DMS79 (cell line): ENCODE results near the gene ADORA2A.

ENCODE experiments used
- DNase-seq: peaks from one replicate; lab custom pipeline; 2025; lab: John Stamatoyannopoulos, UW

ADORA2A gene

DNA sequence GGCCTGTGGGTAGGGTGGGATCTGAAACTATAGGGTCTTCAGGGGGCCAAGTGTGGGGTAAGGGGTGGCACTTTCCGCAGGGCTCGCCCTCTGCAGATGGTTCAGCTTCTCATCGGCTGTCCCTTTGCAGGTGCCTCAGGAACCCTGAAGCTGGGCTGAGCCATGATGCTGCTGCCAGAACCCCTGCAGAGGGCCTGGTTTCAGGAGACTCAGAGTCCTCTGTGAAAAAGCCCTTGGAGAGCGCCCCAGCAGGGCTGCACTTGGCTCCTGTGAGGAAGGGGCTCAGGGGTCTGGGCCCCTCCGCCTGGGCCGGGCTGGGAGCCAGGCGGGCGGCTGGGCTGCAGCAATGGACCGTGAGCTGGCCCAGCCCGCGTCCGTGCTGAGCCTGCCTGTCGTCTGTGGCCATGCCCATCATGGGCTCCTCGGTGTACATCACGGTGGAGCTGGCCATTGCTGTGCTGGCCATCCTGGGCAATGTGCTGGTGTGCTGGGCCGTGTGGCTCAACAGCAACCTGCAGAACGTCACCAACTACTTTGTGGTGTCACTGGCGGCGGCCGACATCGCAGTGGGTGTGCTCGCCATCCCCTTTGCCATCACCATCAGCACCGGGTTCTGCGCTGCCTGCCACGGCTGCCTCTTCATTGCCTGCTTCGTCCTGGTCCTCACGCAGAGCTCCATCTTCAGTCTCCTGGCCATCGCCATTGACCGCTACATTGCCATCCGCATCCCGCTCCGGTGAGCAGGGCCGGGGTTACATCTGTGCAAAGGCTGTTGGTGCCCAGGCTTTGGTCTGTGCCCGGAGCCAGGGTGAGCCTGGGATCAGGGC lies 5.8 kb downstream of the ADORA2A start:
- DNase-seq, result no peak

DNA sequence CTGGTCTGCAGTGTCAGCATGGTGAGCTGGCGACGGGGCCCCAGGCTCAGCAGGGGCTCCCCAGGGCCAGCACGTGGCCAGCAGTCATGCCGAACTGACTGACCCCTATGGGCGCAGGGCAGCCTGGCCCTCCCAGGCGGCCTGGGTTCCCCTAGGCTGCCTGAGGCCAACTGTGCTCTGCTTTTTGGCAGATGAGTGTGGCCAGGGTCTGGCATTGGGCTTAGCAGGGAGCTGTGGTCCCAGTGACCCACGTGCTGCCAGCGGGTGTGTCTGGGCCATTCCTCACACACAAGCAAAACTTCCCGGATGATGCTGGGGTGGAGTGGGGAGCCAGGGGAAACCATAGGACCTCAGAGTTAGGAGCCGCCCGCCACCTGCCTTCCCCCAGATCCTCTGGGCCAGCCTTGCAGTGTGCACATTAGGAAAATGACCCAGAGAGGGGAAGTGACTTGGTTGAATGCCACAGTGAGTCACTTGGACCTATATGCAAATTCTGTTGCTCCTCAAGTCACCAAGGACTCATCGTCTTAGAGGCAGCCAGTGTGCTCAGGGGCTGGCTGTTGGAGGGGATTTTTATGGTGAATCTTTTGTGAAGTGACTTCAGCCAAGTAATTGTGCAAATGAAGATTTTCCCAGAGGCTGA lies 6.5 kb downstream of the ADORA2A start:
- DNase-seq, result no peak

DNA sequence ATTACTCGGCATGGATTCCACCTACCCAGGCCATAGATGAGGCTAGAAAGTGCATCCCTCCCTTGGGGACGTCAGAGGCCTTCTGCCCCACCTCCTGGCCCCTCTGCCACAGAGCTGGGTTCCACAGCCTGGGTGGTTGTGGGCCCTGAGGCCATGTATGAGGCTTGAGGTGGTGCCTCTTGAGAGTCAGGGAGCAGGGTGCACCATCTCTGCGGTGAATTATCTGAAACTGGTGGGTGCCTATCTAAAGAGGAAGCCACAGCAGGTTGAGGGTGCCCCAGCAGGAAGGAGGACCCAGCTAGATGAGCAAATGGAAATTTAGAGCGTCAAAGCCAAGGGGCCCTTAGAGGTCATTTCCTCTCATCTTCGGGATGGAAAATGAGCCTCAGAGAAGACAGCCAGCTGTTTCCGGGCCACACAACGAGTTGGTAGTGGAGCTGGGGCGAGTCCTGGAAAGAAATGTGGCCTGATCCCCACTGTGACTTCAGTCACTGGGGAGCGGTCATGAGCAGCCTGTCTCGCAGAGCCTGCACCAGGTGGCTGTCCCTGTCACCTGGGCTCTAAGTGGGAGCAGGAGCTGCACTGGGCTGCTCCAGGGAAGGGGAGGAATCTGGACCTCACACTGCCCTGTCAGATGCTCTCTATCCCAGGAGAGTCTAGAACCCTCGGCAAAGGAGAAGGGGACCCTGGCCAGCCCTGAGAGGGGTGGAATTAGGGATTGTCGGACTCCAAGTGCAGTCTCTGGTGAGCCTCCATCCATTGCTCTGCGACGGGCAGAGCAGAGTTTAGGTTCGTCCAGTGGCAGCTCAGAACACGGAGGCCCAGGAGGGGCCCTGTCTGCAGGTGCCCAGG lies 7.3 kb downstream of the ADORA2A start:
- no peak for DNase-seq

DNA sequence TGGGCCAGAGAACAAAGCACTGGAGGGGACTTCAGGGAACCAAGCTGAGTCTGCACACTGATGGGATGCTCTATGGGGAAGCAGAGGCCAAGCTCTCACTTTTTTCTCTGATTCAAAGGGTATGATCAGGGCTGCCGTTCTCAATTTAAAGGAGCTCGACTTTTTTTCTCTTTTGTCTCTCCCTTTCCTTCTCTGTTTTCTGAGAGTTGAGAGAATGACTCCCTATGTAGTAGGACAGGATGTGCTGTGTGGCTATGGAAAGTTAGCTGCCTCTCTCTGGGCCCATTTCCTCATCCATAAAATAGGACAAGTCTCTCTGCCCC lies 7.9 kb downstream of the ADORA2A start:
- no peak for DNase-seq

DNA sequence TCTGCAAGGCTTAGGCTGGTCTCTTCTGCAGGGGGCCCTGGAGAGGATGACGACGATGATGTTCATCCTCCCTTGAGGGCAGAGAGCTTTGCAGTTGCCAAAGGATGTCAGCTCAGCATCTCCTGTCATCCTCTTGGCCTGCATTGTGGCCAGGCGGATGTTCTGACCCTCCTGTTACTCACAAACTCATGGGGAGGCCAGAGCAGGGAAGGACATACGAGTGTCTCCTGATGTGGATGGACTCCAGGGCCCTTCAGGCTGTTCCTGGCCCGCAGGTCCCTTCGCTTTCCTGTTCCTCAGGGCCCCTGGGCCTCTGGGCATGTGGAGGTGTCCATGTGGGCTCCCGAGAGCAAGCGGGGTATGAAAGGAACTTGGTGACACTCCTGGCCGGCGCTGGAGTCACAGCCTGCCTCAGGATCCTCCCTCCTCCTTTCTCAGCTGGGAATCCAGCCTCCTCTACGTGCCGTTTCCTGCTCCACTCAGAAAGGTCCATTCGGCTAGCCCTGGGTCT lies 8.5 kb downstream of the ADORA2A start:
- no peak for DNase-seq

DNA sequence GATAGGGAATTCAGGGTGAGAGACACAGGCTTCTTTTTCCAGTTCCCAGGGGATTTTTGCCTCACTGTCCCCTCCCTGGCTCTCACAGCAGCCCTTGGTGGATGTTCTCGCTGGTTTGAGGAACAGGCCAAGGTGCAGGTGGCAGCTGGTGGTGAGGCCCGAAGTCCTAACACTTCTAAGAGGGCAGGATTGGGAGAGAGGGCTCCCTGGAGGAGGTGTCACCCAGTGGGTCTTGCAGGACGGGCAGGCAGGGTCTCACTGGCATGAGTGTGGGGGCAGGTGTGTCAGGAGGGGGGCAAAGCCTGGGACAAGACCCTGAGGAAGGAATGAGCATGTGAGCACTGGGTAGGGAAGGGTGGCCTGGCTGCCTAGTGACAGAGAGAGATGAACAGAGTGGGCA lies 9.2 kb downstream of the ADORA2A start:
- no peak for DNase-seq

DNA sequence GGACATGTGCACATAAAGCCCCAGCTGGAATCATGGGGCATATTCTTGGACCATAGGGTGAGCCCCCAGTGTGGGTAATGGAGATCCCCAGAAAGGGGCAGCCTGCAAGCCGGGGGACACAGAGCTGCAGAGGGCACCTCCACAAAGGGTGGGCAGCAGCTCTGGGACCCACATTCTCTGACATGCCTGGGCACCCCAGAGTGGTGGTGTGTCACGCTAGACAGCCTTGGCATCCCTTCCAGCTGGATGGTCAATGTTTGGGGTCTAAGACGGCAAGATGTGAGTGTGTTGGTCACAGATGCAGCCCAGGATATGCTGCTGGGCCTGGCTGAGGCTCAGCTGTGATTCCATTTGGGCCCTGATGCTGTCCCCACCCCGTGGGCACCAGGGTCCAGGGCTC lies 9.7 kb downstream of the ADORA2A start:
- no peak for DNase-seq

DNA sequence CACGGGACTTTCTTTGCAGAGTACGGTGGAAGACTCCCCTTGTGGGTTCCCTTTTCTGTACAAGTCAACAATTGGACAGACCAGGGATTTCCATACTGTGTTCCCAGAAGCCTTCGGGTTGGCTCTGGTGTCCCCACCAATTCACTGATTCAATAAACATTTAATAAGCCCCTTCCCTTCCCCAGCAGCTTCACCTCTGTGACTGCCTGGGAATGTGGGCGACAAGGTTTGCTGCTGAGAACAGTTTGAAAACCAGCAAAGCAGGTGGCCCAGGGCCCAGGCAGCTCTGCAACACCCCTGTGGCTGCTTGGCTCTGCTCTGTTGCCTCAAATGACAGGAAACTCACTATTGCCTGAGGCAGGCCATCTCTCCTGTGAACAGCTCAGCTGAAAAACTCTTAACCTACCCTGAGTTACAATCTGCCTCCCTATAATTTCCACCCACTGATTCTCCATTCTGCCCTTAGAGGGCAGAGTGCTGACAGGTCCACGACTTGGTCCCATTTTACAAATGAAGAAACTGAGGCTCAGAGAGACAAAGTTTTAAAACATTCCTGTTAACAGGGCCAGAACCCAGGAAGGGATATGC lies 10.4 kb downstream of the ADORA2A start:
- no peak for DNase-seq

DNA sequence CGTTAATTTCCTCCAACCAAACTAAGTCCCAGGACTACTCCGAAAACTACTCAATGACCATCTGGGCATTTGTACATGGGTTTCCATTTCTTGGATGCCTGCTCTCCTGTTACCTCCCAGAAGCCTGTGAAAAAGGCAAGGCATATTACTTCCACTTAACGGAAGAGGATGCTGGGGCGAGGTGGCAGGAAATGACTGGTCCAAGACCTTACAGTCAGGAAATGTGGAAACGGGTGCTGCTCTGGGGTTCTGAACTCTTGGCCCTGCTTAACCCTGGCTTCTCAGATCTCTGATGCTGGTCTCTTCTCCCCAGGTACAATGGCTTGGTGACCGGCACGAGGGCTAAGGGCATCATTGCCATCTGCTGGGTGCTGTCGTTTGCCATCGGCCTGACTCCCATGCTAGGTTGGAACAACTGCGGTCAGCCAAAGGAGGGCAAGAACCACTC lies 12.9 kb downstream of the ADORA2A start:
- DNase-seq, result no peak

DNA sequence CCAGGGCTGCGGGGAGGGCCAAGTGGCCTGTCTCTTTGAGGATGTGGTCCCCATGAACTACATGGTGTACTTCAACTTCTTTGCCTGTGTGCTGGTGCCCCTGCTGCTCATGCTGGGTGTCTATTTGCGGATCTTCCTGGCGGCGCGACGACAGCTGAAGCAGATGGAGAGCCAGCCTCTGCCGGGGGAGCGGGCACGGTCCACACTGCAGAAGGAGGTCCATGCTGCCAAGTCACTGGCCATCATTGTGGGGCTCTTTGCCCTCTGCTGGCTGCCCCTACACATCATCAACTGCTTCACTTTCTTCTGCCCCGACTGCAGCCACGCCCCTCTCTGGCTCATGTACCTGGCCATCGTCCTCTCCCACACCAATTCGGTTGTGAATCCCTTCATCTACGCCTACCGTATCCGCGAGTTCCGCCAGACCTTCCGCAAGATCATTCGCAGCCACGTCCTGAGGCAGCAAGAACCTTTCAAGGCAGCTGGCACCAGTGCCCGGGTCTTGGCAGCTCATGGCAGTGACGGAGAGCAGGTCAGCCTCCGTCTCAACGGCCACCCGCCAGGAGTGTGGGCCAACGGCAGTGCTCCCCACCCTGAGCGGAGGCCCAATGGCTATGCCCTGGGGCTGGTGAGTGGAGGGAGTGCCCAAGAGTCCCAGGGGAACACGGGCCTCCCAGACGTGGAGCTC lies 13.5 kb downstream of the ADORA2A start:
- no peak for DNase-seq

DNA sequence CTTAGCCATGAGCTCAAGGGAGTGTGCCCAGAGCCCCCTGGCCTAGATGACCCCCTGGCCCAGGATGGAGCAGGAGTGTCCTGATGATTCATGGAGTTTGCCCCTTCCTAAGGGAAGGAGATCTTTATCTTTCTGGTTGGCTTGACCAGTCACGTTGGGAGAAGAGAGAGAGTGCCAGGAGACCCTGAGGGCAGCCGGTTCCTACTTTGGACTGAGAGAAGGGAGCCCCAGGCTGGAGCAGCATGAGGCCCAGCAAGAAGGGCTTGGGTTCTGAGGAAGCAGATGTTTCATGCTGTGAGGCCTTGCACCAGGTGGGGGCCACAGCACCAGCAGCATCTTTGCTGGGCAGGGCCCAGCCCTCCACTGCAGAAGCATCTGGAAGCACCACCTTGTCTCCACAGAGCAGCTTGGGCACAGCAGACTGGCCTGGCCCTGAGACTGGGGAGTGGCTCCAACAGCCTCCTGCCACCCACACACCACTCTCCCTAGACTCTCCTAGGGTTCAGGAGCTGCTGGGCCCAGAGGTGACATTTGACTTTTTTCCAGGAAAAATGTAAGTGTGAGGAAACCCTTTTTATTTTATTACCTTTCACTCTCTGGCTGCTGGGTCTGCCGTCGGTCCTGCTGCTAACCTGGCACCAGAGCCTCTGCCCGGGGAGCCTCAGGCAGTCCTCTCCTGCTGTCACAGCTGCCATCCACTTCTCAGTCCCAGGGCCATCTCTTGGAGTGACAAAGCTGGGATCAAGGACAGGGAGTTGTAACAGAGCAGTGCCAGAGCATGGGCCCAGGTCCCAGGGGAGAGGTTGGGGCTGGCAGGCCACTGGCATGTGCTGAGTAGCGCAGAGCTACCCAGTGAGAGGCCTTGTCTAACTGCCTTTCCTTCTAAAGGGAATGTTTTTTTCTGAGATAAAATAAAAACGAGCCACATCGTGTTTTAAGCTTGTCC lies 14.3 kb downstream of the ADORA2A start:
- no peak for DNase-seq

DNA sequence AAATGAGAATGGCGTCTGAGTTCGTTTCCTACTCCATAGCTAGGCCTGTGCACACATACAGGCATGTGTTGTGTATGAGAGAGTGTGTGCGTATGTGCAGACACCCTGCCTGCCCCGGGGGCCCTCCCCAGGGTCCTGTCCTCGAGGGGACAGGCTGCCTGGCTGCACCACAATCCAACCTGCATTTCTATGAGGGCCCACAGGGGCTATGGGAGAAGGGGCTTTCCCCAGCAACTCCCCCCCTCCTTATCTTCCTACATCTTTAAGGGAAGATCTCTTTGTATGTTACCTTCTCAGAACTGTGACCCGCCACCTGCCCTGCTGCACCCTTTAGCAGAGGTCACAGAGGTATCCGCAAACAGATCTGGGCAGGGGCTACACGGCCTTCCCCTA lies 14.9 kb downstream of the ADORA2A start:
- no peak for DNase-seq

DNA sequence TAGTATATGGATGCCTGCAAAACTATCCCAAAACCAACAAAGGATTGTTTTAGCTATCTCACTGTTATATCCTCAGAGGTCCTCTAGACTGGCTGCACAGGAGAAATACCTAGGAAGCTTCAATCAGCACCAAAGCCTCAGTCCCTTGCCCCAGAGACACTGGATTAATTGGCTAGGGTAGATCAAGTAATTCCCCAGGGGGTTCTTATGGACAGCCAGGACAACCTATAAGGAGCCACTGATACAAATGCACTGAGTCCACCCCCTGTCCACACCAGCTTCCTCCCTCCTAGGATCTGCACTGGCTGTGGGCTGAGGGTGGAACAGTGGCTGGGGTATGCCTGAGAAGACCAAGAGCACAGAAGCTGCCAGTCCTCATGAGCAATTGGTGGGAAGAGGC lies 16.3 kb downstream of the ADORA2A start:
- no peak for DNase-seq

DNA sequence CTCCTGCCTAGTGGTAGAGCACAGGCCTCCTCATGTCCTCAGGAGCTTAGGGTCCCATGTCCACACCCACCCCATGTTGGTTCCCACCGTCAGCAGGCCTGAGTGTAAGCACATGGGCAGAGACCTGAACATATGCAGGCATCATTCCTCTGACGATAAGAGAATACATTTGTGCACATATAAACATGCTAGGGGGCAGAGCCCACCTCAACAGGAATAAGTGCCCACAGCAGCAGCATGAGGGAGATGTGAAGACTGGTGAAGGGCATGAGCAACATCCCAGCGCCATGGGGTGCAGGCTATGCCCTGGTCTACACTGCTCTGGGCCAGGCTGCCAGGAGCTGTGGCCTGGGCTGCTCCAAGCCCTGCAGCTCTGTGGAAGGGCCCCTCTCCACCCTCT lies 16.9 kb downstream of the ADORA2A start:
- no peak for DNase-seq

DNA sequence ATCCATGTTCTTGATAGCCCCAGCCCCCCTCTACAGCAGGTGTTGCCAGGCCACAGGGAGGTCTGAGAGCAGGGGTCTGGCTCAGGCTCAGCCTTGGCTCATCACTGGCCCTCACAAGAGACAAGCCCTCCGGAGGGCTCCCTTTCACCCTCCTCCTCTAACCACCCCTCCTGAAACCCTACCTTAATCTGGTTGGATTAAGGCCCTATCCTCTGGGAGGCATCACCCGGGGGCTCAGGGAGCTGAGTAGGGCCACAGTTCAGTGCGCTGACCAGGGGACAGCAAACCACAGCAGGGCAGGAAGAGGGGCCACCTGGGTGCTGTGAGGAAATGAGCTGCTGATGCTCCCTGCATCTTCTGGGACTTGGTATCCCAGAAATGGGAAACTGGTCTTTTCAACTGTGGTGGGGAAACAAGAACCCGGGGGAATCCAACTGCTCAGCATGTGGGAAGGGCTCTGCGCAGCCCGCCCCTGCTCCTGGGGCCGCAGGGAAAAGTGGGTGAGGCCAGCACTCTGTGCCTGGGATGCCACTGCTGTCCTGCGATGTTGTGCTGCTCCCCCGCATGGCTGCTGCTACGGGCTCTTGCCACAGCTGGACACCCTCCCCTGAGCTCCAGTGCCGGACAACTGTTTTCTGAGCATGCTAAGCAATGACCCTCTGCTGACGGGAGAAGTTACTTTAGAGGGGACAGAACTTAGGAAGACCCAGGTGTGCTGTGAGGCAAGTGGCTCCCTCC lies 17.5 kb downstream of the ADORA2A start:
- DNase-seq, result no peak

DNA sequence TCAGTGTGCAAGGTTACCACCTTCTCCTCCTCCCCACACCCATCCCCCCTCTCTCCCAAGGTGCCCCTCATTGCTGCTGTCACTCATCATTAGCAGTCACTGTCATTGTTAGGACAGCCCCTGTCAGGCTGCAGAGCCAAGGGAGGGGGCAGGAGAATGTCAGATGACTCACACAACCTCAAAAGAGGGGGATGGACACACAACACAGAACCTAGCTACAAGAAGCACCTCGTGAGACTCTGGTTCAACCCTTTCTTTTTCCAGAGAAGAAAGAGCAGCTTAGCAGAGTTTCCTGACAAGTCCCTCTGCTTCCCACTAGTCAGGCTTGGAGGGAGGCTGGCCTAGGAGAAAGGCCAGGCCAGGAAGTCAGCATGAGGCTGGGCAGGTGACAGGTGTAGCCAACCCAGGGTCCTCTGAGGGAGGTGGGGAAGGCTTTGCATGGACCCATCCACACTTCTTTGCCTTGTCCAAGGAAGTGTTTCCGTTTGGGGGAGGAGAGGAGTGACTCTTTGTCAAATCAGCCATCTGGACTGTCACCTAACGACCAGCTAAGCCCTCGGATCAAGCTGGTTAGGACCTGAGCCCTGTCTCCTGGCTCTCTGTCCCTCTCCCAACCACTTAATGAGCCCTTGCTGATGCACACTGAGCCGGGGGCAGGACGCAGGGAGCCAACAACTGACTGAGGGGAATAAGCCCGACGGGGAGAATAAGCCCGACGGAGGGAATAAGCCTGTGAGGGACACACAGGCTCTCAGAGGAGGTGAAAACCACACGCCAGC lies 18.3 kb downstream of the ADORA2A start:
- DNase-seq, result no peak

DNA sequence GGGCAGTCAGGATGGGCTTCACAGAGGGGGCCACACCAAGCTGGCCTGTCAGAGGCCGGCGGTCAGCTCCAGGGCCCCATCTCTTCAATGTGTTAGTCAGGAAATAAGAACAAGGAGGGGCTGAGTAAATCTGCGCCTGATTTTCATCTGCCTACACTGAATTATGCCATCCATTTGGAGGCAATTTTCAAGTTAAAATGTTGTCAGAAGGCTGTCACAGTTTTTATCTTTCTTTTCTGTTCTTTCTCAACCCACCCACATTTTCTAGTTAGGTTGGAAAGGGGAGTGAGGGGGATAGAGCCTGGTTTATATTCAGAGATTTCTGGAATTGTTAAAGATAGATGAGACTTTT lies 18.8 kb downstream of the ADORA2A start:
- DNase-seq, result no peak

DNA sequence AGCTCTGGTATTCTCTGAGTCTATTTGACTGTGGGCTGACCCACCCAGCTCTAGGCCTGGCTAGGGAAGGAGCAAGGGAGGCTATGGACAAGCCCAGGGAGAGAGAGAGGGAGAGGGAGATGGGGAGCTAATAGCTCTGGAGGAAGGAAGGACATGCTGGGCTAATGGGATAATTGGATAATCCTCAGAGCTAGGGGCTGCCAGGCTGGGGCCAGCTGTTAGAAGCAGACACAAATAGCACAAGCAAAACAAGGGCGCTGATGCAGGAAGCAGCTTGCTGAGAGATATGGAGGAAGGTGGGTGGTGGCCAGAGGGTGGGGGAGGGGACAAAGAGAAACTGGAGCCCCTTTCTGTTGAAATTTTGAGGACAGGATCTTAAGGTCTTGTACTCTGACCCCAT lies 23.2 kb downstream of the ADORA2A start:
- DNase-seq, result no peak

DNA sequence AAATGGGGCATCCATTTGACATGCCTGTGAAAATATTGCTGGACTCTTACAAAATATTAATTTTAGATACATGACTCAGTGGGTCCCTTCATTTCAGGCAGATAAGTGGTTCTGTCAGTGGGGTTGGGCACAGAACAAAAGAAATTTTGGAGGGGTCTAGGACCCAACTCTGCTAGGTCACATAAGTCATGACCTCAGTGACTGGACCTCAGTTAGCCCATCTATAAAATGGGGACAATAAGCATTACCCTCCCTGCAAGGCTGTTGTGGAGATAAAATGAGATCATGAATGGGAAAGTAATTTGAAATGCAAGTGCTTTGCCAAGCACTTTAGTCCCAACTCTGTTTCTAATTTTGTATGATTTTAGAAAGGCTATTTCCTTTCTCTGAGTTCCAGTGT lies 23.8 kb downstream of the ADORA2A start:
- no peak for DNase-seq
